HG03571 (cell line): ENCODE data around the gene COQ6.
"Not testable (repeated sequence)": the region's sequence is repeated elsewhere in the genome, so short reads cannot be mapped to it uniquely, and the experiment has no call there.

ENCODE experiments used
- ATAC-seq: cut with Tn5 transposase; IDR thresholded peaks from one replicate; pipeline ENCODE4 v1.9.1; 2021; ENCODE audit not compliant: unreplicated experiment

COQ6 gene

DNA sequence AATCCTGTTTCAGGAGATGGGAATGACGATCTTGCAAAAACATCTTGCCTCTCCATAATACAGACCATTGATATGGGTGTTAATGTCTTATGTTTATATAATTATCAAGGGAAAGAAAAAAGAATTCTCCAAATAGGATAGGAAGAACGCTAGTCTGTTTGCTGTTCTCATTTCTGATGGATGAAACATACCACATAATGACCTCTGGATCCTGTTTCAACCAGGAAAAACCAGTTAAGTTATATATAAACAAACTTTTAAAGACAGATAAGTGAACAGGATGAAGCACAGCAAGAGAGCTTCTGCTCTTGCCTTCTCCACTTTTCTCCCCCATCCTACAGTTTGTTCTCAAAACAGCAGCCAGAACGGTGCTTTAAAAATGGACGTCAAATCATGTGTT lies 27.8 kb downstream of the COQ6 start:
- no peak for ATAC-seq

DNA sequence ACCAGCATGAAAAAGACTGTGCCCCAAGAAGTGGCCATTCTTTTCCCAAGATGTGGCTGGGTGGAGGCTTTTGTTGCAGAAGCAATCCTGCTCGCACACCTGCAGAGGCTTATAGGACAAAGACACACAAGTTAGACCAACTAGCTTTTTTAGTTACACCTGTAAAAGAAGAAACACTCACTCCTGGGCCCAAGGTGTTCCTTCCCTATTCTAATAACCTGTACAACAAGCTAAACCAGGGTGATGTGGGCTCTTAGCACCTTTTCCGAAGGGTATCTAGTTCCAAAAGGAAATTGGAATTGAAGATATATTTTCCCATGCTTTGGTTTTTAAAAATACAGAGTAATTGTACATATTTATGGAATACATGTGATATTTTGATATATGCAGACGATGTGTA lies 38.0 kb downstream of the COQ6 start:
- no peak for ATAC-seq

DNA sequence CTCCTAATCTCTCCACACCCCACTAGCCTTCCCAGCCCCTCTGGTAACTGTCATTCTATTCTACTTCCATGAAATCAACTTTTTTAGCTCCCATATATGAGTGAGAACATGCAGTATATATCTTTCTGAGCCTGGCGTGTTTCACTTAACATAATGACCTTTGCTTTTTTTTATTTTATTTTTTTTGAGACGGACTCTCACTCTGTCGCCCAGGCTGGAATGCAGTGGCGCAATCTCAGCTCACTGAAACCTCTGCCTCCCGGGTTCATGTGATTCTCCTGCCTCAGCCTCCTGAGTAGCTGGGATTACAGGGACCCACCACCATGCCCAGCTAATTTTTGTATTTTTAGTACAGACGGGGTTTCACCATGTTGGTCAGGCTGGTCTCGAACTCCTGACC lies 38.6 kb downstream of the COQ6 start:
- not testable (repeated sequence) for ATAC-seq

DNA sequence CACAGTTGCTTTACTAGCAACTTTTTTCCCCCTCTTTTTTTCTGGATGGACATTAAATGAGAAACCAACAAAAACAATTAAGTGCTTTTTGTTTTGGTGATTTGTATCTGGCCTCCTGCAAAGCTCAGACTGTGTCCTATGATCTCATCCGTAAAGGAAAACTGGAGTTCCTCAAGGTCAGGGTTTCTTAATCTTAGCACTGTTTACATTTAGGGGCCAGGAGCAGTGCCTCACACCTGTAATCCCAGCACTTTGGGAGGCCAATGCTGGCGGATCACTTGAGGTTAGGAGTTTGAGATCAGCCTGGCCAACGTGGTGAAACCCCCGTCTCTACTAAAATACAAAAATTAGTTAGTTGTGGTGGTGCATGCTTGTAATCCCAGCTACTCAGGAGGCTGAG lies 41.0 kb downstream of the COQ6 start:
- no peak for ATAC-seq

DNA sequence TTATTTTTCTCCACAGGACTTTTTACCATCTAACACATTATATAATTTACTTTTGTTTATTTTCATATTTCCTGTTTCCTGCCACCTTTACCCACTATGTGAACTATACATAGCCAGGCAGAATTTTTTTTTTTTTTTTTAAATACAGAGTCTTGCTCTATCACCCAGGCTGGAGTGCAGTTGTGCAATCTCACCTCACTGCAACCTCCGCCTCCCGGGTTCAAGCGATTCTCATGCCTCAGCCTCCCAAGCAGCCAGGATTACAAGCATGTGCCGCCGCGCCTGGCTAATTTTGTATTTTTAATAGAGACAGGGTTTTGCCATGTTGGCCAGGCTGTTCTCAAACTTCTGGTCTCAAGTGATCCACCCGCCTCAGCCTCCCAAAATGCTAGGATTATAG lies 44.8 kb downstream of the COQ6 start:
- not testable (repeated sequence) for ATAC-seq

DNA sequence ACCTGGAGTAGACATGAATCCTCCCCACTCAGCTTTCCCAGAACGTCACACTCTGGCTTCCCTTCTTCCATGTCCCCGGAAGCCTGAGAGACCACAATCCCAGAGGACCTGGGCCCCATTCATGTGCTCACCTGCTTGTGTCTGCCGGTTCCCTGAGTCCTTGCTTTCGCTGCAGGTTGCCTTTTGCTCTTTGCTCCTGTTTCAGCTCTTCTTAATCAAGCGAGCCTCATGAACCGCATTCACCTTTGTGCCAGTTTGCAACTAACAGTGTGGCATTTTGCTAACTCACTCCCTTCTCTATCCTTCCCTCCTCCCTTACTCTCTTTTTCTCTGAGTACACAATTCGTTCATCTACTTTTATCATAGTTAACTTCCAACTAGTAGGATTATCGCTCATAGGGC lies 45.9 kb downstream of the COQ6 start:
- ATAC-seq, result no peak

DNA sequence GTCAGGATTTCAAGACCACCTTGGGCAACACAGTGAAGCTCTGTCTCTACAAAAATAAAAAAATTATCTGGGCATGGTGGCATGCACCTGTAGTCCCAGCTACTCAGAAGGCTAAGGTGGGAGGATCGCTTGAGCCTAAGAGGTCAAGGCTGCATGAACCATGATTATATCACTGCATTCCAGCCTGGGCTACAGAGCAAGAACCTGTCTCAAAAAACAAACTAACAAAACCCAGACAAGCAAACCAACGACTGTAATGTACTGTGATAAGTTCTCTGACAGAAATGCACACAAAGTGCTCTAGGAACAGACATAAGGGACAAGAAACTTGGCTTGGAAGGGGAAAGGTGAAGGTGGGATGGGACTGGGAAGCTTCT lies 46.6 kb downstream of the COQ6 start:
- ATAC-seq, result no peak

DNA sequence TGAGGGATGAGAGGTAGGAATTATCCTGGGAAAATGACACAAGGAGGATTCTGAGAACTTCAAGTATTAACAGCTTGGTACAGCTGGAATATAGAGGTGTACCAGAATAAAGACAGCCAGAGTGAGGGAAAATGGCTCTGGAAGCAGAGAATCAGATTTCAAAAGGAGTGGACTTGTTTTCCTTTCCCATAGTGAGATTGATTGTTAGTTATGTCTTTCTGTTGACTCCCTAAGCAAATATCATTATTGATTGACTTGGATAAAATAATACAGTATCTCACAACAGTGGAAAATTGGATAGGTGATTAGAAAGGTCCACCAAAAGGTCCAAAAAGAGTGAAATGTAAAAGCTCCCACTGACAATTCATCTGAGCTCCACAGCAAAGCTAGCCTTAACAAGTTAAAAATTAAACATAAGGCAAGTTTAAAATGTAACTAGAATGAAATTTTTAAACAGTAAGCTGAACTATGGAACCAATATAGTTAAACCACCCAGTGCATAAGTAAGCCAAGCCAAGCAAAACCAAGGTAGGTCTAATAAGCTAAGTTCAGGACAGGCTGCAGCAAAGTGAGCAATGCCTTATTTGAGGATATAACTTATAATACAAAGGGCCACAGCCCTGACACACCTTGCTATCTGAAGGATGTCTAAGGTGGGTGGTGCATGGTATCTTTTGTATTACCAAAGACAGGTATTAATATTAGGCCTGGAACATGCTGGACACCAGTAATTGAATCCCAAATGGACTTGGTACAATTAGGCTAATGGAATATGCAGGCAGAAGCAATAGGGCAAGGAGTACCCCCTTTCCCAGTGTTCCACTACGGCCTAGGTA lies 47.2 kb downstream of the COQ6 start:
- ATAC-seq, result no peak

DNA sequence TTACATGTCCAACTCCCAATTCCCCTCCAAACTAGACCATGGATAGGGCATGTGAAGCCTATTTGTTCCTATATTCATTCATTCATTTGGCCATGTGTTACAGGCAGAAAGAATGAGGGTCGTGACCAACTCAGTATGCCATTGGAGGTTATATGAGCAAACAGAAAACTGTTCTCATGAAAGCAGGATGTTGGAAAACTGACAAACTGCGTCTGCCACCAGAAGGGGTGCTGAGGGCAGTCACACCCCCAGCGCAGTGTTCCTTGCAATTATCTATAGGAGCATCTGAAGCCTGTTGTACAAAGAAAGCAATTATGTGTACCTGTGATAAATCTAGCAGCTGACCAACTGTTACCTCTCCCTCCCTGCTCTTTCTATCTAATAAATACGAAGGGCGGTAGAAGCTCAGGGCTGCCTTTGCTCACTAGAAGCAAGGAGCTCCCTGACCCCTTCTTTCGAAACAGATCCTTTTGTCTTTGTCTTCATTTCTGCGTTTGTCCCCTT lies 47.9 kb downstream of the COQ6 start:
- no peak for ATAC-seq

DNA sequence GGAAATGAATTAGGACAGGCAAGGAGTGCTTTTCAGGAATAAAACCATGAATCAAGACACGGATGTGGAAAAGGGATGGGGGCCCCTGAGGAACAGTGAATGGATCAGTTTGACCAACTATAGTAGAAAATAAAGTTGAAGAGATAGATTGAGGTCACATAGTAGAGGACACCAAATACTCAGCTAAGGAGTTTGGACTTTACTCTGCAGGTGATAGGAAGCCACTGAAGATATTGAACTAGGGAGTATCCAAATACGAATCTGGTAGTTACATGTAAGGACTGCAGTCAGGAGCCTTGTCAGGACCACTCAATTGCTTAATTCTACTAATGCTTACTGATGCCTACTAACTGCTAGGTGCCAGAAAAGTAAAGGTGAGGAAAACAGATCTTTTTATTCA lies 48.6 kb downstream of the COQ6 start:
- no peak for ATAC-seq

DNA sequence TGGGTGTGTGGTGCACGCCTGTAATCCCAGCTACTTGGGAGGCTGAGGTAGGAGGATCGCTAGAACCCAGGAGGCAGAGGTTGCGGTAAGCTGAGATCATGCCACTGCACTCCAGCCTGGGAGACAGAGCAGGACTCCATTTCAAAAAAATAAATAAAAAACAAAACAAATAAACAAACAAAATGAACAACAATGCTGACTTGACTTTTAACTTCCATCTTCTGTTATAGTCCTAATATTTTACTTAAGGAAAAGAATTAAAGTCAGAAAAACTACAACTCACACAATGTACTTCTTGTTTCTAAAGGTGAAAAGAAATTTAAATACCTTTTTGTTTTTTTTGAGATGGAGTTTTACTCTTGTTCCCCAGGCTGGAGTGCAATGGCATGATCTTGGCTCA lies 55.6 kb downstream of the COQ6 start:
- not testable (repeated sequence) for ATAC-seq

DNA sequence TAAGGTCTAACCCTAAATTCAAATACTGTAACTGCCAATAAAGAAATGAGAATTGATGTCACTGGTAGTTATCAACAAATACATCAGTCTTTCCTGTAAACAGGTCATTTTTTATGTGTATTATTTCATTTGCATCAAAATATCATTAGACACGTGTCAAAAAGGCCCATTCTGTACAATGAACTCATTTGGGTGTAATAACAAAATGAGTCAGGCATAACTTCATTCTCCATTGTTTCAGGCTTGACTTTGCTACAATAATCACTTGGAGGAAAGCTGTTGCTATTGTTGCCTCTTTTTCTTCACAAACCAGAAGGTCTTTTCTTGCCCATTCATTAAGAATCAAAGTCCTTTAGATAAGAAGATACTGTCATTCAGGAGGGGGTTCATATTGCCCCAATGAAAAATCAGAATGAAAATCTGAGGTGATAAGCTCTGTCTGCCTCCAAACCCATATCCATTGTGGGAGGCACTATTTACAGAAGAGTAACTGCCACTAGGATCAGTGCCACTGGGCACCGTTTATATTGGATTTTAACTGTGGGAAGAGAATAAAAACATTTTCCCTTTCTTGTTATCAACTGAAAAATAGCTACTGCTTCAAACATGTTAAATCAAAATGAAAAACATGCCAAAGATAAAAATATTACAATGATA lies 58.9 kb downstream of the COQ6 start:
- no peak for ATAC-seq
